Smooth muscle cell (in vitro differentiated cells): ENCODE measurements around the gene KASH5. TPM values are rescaled to one million over a fixed set of nuclear protein-coding genes. Genes with fewer than 3 reads are reported as not detected.

Experiments
- DNase-seq: peaks from one replicate; lab custom pipeline; 2025; ENCODE audit not compliant: unreplicated experiment; lab: John Stamatoyannopoulos, UW
- H2AFZ ChIP-seq: fragments of 200-600 bp; sonication (generic); 2 replicates; pipeline ENCODE4 v1.6.0; 2016; ENCODE audit warnings: antibody characterized with exemption, low read depth, mild to moderate bottlenecking
- H3F3A ChIP-seq: fragments of 200-600 bp; sonication (generic); 2 replicates; pipeline ENCODE4 v1.6.0; 2017; ENCODE audit warnings: antibody characterized with exemption, low read depth
- H3K27ac ChIP-seq: fragments of 200-600 bp; sonication (generic); 2 replicates; pipeline ENCODE4 v1.5.1; 2016; ENCODE audit warnings: low read depth, mild to moderate bottlenecking
- H3K27me3 ChIP-seq: fragments of 200-600 bp; sonication (generic); 2 replicates; pipeline ENCODE4 v1.6.1; 2016; ENCODE audit warnings: low read depth, mild to moderate bottlenecking
- H3K36me3 ChIP-seq: fragments of 200-600 bp; sonication (generic); 2 replicates; pipeline ENCODE4 v1.5.1; 2016; ENCODE audit warnings: low read depth
- H3K4me1 ChIP-seq: fragments of 200-600 bp; sonication (generic); 2 replicates; pipeline ENCODE4 v1.5.1; 2016; ENCODE audit warnings: low read depth
- H3K4me2 ChIP-seq: fragments of 200-600 bp; sonication (generic); 2 replicates; pipeline ENCODE4 v1.6.0; 2016; ENCODE audit warnings: mild to moderate bottlenecking
- H3K4me3 ChIP-seq: fragments of 200-600 bp; sonication (generic); 2 replicates; pipeline ENCODE4 v1.5.1; 2016; ENCODE audit warnings: mild to moderate bottlenecking
- H3K79me2 ChIP-seq: fragments of 200-600 bp; sonication (generic); 2 replicates; pipeline ENCODE4 v1.6.0; 2016; ENCODE audit warnings: low read depth, mild to moderate bottlenecking
- H3K9ac ChIP-seq: fragments of 200-600 bp; sonication (generic); 2 replicates; pipeline ENCODE4 v1.6.0; 2016; ENCODE audit warnings: low read depth
- H3K9me3 ChIP-seq: fragments of 200-600 bp; sonication (generic); replicated peaks from 2 replicates; pipeline ENCODE4 v1.5.1; 2016; ENCODE audit warnings: low read depth
- H4K20me1 ChIP-seq: fragments of 200-600 bp; sonication (generic); 2 replicates; pipeline ENCODE4 v1.6.0; 2016; ENCODE audit warnings: low read depth
- WGBS: methylation state at CpG from one replicate; pipeline ENCODE4 v1.1.7; 2016; ENCODE audit warnings: low lambda C conversion rate; 5-methylcytosine and 5-hydroxymethylcytosine counted together
- polyA plus RNA-seq: library from polyadenylated mRNA; unstranded; fragments of >200 nt; fragmentation: Nextera tagmentation; extraction: Ambion mirVana; gene quantifications from 2 replicates; pipeline ENCODE4 v1.2.1, GENCODE V29; 2016
- total RNA-seq: library from RNA; depleted of rRNA; stranded (reverse); fragments of >200 nt; gene quantifications from 2 replicates; pipeline ENCODE4 v1.2.3, GENCODE V29; 2014
- TF ChIP-seq, protein P1 (sequence below): fragments of 200-600 bp; sonication (generic); IDR thresholded peaks from 2 replicates; pipeline ENCODE4 v1.5.1; 2017; ENCODE audit warnings: borderline replicate concordance, mild to moderate bottlenecking, antibody characterized with exemption; ENCODE audit not compliant: insufficient read depth, poor library complexity, severe bottlenecking

KASH5 gene
- total and polyA plus RNA-seq, 2 experiments from 2014 or later, result not detected

DNA sequence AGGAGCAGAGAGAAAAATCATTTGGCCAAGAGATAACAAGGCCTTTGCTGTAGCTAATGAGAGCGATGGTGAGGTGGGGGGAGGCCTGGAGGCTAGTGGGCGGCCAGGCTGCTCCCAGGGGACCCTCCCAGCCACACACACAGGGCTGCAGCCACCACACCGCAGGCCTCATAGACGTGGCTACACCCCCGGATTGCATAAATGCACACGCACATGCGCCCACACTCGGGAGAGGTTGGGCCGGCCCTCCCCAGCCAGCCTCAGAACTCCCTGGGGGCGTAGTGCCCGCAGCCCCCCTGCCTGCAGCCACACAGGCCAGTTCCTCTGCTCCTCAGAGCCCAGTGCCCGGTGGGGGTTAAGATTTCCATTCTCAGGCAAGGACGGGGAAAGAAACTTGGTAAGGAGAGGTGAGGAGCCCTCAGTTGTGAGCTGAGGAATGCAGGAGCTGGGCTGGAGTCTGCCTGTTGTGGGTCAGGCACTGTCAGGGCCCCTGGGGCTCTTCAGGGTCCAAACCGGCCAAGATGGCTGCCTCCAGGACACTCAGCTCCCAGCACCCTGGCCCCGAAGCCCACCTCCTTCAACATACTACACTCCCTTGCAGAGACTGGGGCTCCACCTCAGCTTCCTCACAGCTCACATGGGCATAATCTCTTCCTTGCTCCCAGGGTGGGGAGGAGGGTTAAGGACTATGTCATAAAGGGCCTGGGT lies 27.2 kb downstream of the KASH5 start:
- H3K4me2 ChIP-seq, result no peak overlapping the region
- no peak overlapping the region for H3K27ac ChIP-seq
- no peaks in the 10 kb centered on the region for H4K20me1 ChIP-seq
- H2AFZ ChIP-seq, result no peak overlapping the region
- WGBS, result 58% methylated on average over 15 of the region's 15 CpGs
- DNase-seq, result no peak
- TF ChIP-seq, protein P1, sequence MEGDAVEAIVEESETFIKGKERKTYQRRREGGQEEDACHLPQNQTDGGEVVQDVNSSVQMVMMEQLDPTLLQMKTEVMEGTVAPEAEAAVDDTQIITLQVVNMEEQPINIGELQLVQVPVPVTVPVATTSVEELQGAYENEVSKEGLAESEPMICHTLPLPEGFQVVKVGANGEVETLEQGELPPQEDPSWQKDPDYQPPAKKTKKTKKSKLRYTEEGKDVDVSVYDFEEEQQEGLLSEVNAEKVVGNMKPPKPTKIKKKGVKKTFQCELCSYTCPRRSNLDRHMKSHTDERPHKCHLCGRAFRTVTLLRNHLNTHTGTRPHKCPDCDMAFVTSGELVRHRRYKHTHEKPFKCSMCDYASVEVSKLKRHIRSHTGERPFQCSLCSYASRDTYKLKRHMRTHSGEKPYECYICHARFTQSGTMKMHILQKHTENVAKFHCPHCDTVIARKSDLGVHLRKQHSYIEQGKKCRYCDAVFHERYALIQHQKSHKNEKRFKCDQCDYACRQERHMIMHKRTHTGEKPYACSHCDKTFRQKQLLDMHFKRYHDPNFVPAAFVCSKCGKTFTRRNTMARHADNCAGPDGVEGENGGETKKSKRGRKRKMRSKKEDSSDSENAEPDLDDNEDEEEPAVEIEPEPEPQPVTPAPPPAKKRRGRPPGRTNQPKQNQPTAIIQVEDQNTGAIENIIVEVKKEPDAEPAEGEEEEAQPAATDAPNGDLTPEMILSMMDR, result no peak
- H3K36me3 ChIP-seq, result no peaks in the 10 kb centered on the region
- H3K4me3 ChIP-seq, result no peak overlapping the region
- no peaks in the 10 kb centered on the region for H3K9me3 ChIP-seq
- H3K4me1 ChIP-seq, result no peaks in the 10 kb centered on the region
- H3K79me2 ChIP-seq, result no peaks in the 10 kb centered on the region
- no peak overlapping the region for H3K9ac ChIP-seq
- peaks cover 26% of the 10 kb centered on the region for H3K27me3 ChIP-seq
- H3F3A ChIP-seq, result no peaks in the 10 kb centered on the region

DNA sequence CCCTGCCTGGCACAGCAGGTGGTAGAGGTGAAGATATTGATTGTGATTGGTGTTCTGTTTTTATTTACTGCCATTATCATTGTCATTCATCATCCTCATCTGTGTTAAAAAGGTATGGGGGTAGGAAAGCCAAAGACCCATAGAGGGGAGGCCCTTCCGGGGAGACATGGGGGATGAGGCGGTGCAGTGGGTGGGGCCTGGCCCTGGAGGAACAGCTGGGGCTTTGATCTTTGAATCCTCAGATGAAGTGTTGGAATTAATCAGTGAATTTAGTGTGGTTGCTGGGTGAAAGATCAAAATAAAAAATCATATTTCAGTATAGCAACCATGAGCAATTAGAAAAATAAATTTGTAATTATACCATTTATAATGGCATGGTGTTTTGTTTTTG lies 27.8 kb downstream of the KASH5 start:
- H2AFZ ChIP-seq, result no peak overlapping the region

DNA sequence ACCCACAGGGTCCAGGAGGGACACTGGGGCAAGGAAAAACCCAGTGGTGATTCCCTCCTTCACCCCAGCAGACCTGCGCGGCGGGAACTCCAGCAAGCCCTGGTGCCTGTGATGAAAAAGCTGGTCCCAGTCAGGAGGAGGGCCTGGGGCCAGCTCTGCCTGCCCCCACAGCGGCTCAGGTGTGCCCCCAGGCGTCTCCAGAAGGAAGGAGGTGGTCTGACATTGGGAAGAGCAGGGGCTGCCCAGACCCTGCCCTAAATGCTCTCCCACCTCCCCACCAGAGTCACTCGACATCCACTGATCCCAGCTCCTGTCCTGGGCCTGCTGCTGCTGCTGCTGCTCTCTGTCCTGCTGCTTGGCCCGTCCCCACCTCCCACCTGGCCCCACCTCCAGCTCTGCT lies 29.0 kb downstream of the KASH5 start:
- WGBS, result 53% methylated on average over 7 of the region's 7 CpGs
- H4K20me1 ChIP-seq, result no peaks in the 10 kb centered on the region
- no peak overlapping the region for H3K4me2 ChIP-seq
- DNase-seq, result no peak
- no peaks in the 10 kb centered on the region for H3K79me2 ChIP-seq
- H3K4me3 ChIP-seq, result no peak overlapping the region
- no peaks in the 10 kb centered on the region for H3K9me3 ChIP-seq
- no peak overlapping the region for H2AFZ ChIP-seq
- peaks cover 45% of the 10 kb centered on the region for H3K27me3 ChIP-seq
- no peak overlapping the region for H3K9ac ChIP-seq
- H3K27ac ChIP-seq, result no peak overlapping the region
- no peaks in the 10 kb centered on the region for H3K4me1 ChIP-seq
- TF ChIP-seq, protein P1, result no peak
- no peaks in the 10 kb centered on the region for H3K36me3 ChIP-seq
- peaks cover 3% of the 10 kb centered on the region for H3F3A ChIP-seq

More for the DNA sequence above, 27.8 kb downstream of the KASH5 start:
- TF ChIP-seq, protein P1, result no peak
- Histone ChIP-seq H3K79me2 (no peaks in the 10 kb centered on the region), H3K27ac (no peak overlapping the region), H3K36me3 (no peaks in the 10 kb centered on the region), H3K27me3 (peaks cover 32% of the 10 kb centered on the region), H3K9ac (no peak overlapping the region), H3K9me3 (no peaks in the 10 kb centered on the region), H3K4me3 (no peak overlapping the region), H3K4me2 (no peak overlapping the region), H3F3A (peaks cover 3% of the 10 kb centered on the region), H4K20me1 (no peaks in the 10 kb centered on the region), H3K4me1 (no peaks in the 10 kb centered on the region)
- no peak for DNase-seq
- 93% methylated on average over 2 of the region's 2 CpGs for WGBS

DNA sequence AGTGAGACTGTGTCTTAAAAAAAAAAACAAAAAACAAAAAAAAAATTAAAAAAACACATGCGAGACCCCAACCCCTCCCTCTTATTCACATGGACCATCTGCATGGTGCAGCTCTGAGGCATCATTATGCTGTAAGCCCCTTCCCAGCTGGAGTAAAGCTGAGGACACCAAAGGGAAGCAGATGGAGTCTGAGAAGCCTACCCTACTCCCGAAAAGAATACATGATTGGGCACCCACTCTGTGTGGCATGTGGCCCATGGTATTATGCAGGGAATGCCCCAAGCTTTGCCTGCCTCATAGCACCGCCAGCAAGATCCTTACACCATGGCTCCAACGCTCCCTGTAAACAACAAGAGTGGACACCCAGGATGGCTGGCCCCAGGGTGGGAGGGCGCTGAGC lies 30.5 kb downstream of the KASH5 start:
- H3K9ac ChIP-seq, result no peak overlapping the region
- H3F3A ChIP-seq, result peaks cover 3% of the 10 kb centered on the region
- no peak overlapping the region for H3K4me3 ChIP-seq
- TF ChIP-seq, protein P1, result no peak
- H3K9me3 ChIP-seq, result no peaks in the 10 kb centered on the region
- 96% methylated on average over 5 of the region's 5 CpGs for WGBS
- peaks cover 59% of the 10 kb centered on the region for H3K27me3 ChIP-seq
- H3K4me1 ChIP-seq, result peaks cover 13% of the 10 kb centered on the region
- DNase-seq, result no peak
- H4K20me1 ChIP-seq, result no peaks in the 10 kb centered on the region
- H3K79me2 ChIP-seq, result no peaks in the 10 kb centered on the region
- H3K4me2 ChIP-seq, result no peak overlapping the region
- no peak overlapping the region for H3K27ac ChIP-seq
- no peak overlapping the region for H2AFZ ChIP-seq
- H3K36me3 ChIP-seq, result no peaks in the 10 kb centered on the region
